T-helper 1 cell treated with Interleukin-12 subunit alpha and Interleukin-12 subunit beta and Interleukin-4 antibody, amounts not matched to agents 30 ng/mL and 1 ng/mL, for 36 hours (primary cell): ENCODE measurements around the gene NEU3. TPM values are rescaled to one million over a fixed set of nuclear protein-coding genes. Genes with fewer than 3 reads are reported as not detected.
"Not testable (repeated sequence)": the region's sequence is repeated elsewhere in the genome, so short reads cannot be mapped to it uniquely, and the experiment has no call there.

ENCODE experiments used
- intact Hi-C: fragments of 100-400 bp; cut with micrococcal nuclease; formaldehyde crosslinking; loops from one replicate; pipeline ENCODE4 v1.15.1; 2024
- total RNA-seq: library from RNA; stranded (reverse); gene quantifications from 2 replicates; pipeline ENCODE4 v1.2.3, GENCODE V29; 2022

The NEU3 gene
- total RNA-seq, 1 donor from 2014 or later, result 16.8 TPM

- intact Hi-C loops, result no loop called here
These were observed 36.8 kb downstream of the NEU3 start for GRCh38 chr11:75025561-75025960.

DNA sequence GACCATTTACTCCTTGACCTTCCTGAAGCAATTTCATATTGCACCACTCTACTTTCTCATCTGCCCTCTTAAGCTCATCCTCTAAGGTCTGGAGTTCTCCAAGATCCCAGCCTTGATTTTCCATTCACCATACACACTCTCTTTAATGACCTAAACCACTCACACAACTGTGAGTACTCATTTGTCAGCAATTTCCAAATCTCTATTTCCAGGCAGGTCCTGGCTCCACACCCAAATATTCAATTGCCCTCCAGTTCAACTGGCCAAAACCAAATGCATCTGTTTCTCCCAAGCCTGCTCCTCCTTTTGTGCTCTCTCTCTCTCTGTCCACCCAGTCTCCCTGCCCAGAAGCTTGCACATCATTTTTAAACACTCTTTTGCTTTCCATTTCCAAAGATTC lies 39.6 kb downstream of the NEU3 start:
- intact Hi-C loops, result no loop called here

DNA sequence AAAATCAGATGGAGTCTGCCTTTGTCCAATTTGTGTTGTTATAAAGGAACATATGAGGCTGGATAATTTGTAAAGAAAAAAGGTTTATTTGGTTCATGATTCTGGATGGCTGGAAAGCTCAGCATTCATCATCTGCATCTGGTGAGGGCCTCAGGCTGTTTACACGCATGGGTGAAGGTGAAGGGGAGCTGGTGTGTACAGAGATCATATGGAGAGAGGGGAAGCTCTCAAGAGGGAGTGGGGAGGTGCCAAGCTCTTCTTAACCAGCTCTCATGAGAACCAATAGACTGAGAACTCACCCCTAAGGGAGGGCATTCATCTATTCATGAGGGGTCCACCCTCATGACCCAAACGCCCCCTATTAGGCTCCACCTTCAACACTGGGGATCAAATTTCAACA lies 40.0 kb downstream of the NEU3 start:
- intact Hi-C loops, result no loop called here

DNA sequence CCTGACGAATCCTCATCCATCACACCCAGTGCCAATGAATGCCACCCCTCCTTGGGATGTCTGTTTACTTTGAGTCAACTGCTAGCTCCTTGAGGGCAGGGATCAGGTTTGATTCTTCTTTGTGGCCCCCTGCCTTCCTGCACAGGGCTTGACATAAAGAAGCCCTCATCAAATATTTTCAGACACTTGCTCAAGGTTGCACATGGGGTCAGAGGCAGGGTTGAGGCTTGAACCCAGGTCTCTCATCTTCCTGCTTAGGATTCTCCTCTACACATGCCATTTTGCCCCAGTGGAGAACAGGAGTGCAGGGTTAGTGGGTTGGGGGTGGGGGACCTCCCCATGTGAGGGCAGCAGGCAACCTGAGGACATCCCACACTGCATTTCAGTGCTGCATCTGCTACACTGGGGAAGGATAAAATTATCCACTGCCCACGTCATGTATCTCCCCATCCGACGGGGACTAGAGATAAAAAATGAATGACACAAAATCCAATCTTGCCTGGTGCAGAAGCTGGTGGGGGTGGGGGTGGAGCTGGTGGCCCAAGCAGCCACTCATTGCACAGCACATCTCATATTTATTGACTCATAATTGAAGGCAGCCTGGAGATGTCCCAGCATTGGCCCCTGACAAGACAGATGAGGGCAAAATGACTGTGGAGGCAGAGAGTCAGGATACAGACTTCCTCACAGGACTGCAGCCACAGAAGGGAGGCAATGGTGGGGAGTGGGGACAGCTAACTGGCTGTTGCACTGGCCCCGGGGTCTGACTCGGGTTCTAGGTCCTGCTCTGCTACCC lies 41.3 kb downstream of the NEU3 start:
- intact Hi-C loops, result no loop called here

- intact Hi-C loops, result no loop called here
These were observed 42.6 kb downstream of the NEU3 start for GRCh38 chr11:75031224-75031753.

- intact Hi-C loops, result loop anchor here (1.0 kb wide), 1 partner anchor 103 kb away; no protein-coding TSS in a partner anchor
These were observed 43.2 kb downstream of the NEU3 start for GRCh38 chr11:75031771-75032549.

- intact Hi-C loops, result loop anchor here (1.0 kb wide), 1 partner anchor 103 kb away; no protein-coding TSS in a partner anchor
These were observed 43.8 kb downstream of the NEU3 start for GRCh38 chr11:75032550-75032935.

GRCh38 chr11:75033916-75034315 lies 45.2 kb downstream of the NEU3 start:
- intact Hi-C loops, result no loop called here

DNA sequence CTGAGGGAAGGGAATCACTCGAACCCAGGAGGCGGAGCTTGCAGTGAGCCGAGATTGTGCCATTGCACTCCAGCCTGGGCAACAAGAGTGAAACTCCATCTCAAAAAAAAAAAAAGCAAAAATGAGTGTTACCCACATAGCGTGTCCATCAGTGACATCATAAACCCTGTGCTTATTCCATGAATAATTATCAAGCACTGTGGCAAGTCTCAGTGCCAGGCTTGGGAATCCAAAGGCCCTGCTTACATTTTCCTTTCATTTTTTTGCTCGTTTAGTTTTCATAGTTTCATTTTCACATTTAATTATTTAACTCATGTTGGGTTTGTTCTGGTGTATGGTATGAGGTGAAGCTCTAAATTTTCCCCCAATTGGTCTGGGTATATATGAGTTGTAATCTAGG lies 46.5 kb downstream of the NEU3 start:
- intact Hi-C loops, result no loop called here

DNA sequence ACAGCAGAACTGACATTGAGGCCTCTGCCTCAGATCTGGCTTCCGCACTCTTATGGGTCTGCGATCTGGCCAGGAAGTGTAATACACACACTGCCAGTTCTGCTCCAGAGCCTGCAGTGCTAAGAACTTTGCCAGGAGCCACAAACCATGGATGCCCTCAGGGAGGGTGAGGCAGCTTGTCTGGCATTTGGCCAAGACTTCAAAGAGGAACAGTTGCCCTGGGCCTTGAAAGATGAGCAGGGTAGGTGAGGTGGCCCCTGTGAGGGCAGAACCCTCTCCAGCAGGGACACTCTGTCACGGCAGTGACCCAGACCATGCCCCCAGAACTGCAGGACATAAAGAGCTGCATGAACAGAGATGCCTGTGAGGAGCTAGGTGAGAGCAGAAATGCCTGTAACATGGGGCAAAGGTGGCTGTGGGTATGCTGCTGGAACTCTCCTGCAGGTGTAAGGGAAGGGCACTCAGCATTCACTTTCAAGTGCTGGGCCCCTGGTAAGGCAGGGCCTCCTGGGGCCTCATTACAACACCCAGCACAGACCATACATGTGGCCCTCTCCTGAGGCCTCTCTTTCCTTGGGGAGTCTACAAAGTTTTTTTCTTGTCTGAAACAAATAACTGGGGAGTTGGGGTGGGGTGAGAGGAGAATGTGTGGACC lies 47.3 kb downstream of the NEU3 start:
- intact Hi-C loops, result no loop called here

GRCh38 chr11:75040167-75040770 lies 51.5 kb downstream of the NEU3 start:
- intact Hi-C loops, result no loop called here

DNA sequence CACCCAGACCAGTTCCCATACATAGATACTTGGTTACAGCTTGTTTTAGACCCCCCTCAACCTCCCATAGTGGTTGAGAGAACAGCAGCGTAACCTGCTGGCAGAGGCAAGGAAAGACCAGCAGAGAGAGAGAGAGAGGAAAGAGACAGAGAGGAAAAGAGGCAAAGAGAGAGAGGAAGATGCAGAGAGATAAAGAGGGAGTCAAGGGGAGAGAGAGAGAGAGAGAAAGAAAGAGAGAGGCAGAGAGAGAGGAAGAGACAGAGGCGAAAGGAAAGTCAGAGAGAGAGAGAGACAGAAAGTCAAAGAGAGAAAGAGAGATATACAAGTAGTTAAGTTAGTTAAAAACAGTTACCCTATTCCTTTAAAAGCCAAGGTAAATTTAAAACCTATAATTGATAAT lies 52.5 kb downstream of the NEU3 start:
- intact Hi-C loops, result no loop called here

GRCh38 chr11:75041821-75042220 lies 53.1 kb downstream of the NEU3 start:
- intact Hi-C loops, result not testable (repeated sequence)

DNA sequence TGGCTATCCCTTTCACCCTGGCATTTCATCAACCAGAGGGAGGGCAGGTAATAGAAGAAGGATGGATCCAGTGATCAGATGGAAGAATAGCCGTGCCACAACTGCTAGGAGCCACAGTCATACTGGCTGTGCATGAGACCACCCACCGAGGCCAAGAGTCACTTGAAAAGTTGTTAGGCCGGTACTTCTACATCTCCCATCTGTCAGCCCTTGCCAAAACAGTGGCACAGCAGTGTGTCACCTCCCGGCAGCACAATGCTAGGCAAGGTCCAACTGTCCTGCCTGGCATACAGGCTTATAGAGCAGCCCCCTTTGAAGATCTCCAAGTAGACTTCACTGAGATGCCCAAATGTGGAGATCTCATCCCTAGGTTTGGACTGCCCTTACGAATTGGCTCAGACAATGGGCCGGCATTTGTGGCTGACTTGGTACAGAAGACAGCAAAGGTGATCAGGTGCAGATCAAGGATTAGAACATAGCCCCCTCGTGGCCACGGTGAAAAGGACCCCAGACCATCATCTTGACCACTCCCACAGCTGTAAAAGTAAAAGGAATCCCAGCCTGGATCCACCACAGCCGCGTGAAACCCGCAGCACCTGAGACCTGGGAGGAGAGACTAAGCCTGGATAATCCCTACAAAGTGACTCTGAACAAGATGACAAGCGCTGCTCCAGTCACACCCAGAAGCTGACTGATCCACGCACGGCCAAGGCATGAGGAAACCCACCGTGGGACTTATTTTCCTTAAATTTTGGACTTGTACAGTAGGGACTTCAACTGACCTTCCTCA lies 55.8 kb downstream of the NEU3 start:
- intact Hi-C loops, result not testable (repeated sequence)

DNA sequence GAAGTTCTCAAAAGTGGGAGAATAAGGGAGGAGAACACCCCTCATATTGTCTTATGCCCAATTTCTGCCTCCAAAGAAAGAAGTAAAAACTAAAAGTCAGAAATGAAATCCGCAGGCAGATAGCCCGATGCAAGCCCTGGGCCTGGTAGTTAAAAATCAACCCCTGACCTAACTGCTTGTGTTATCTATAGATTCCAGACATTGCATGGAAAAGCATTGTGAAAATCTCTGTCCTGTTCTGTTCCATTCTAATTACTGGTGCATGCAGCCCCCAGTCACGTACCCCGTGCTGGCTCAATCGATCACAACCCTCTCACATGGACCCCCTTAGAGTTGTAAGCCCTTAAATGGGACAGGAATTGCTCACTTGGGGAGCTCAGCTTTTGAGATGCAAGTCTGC lies 57.9 kb downstream of the NEU3 start:
- intact Hi-C loops, result not testable (repeated sequence)

- intact Hi-C loops, result no loop called here
These were observed 58.5 kb downstream of the NEU3 start for GRCh38 chr11:75047191-75047590.

DNA sequence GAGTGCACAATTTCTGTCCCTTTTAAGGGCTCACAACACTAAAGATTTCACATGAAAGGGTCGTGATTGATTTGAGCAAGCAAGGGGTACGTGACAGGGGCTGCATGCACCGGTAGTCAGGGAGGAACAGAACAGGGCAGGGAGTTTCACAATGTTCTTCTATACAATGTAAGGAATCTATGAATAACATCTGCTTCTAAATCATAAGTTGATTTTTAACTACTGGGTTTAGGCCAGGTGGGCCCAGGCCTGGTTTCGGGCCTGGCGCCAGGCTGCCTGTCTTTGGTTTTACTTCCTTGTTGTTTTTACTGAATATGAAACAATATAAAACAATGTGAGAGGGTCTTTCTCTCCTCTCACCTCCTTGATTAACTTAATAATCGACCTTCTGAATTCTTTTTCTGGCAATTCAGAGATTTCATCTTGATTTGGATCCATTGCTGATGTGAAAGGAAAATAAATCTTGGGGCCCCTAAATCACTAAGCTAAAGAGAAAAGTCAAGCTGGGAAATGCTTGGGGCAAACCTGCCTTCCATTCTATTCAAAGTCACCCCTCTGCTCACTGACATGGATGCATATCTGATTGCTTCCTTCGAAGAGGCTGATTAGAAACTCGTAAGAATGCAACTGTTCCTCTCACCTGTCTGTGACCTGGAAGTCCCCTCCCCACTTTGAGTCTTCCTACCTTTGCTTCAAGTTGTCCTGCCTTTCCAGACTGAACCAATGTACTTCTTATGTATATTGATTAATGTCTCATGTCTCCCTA lies 61.0 kb downstream of the NEU3 start:
- intact Hi-C loops, result not testable (repeated sequence)

- intact Hi-C loops, result no loop called here
These were observed 61.8 kb downstream of the NEU3 start for GRCh38 chr11:75050516-75050915.

GRCh38 chr11:75051043-75051442 lies 62.3 kb downstream of the NEU3 start:
- intact Hi-C loops, result no loop called here

- intact Hi-C loops, result no loop called here
These were observed 63.7 kb downstream of the NEU3 start for GRCh38 chr11:75052457-75052856.
